Activated CD4-positive, alpha-beta T cell treated with anti-CD3 and anti-CD28 coated beads, Interleukin-2, amount 10 ng/mL, durations not matched to agents 24 days and 14 days (primary cell): ENCODE measurements around the gene SYNE3. TPM values are rescaled to one million over a fixed set of nuclear protein-coding genes. Genes with fewer than 3 reads are reported as not detected.
A peak's percentile ranks its signal among the peaks of the same experiment; 100 is the strongest.

ENCODE experiments used
- DNase-seq: peaks from one replicate; pipeline ENCODE4 v3.0.0; 2022
- H3K27ac Mint-ChIP-seq: one replicate; pipeline ENCODE4 v1.8.0; 2022; ENCODE audit warnings: mild to moderate bottlenecking, mixed read lengths
- H3K27me3 Mint-ChIP-seq: one replicate; pipeline ENCODE4 v1.8.0; 2022; ENCODE audit warnings: mixed read lengths
- H3K36me3 Mint-ChIP-seq: one replicate; pipeline ENCODE4 v1.8.0; 2022; ENCODE audit warnings: low read depth, mild to moderate bottlenecking, mixed read lengths
- H3K4me1 Mint-ChIP-seq: one replicate; pipeline ENCODE4 v1.8.0; 2021; ENCODE audit warnings: mixed read lengths
- H3K4me3 Mint-ChIP-seq: one replicate; pipeline ENCODE4 v1.8.0; 2022; ENCODE audit warnings: mild to moderate bottlenecking, moderate library complexity, mixed read lengths
- H3K9me3 Mint-ChIP-seq: one replicate; pipeline ENCODE4 v1.8.0; 2021; ENCODE audit warnings: mixed read lengths
- intact Hi-C: fragments of 100-400 bp; cut with micrococcal nuclease; formaldehyde crosslinking; loops from one replicate; pipeline ENCODE4 v1.15.1; 2023
- total RNA-seq: library from RNA; stranded (reverse); gene quantifications from 2 replicates; pipeline ENCODE4 v1.2.3, GENCODE V29; 2022

The SYNE3 gene
- total RNA-seq, 1 donor from 2014 or later, result 46.3 TPM

DNA sequence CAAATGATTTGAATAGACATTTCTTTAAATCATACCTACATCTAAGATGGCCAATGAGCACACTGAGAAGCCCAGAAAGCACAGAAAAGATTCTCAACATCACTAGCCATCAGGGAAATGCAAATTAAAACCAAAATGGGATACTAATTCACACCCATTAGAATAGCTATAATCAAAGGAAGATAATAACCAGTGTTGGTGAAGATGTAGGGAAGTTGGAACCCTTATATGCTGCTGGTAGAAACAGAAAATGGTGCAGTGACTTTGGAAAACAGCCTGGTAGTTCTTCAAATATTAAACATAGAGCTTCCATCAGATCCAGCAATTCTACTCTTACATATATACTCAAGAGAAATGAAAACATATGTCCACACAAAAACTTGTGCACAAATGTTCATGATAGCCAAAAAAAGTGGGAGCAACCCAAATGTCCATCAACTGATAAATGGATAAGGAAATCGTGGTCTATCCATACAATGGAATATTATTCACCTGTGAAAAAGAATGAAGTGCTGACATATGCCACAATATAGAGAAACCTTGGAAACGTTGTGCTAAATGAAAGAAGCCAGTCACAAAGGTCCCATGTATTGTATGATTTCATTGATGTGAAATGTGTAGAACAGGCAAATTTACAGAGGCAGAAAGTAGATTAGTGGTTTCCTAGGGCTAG is 24.4 kb downstream of the SYNE3 start:
- Mint-ChIP-seq H3K27ac (no peak overlapping the region), H3K27me3 (no peaks in the 10 kb centered on the region), H3K4me1 (peaks cover 47% of the 10 kb centered on the region), H3K4me3 (no peak overlapping the region), H3K9me3 (peaks cover 5% of the 10 kb centered on the region), H3K36me3 (peaks cover 34% of the 10 kb centered on the region)
- intact Hi-C loops, result loop anchor here (5.0 kb wide), 1 partner anchor 35 kb away; no protein-coding TSS in a partner anchor
- DNase-seq, result no peak

DNA sequence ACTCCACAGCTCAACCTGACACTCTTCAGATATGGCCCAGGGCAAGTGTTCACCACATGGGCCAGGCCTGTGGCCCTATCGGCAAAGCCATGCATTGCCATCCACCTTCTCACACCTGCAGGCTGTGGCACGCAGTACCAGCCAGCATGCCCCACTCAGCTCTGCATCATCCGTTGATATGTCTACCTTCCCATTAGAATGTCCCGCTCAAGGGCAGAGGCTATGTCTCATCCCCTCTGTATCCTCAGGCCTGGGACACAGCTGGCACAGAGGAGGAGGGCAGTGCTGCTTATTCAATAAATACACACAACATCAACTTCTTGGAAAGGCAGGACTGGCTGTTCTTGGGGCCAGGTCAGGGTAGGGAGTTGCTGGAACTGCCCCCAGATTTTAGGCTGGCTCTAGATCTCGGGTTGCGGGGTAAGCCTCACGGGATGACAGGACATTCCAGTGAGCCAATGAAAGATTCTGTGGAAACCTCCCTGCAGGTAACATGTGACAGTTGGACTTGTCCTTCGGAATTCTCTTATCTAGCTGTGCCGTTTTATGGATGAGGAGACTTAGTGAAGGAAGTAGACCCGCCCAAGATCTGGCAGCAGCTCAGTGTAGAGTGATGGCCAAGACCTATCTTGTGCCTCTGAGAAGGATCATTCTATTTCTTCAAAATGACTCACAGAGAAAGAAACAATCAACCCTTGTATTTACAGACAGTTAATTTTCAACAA is 25.6 kb downstream of the SYNE3 start:
- DNase-seq, result no peak
- Mint-ChIP-seq H3K27ac (peak overlapping the region; percentile 69), H3K4me3 (no peak overlapping the region), H3K27me3 (no peaks in the 10 kb centered on the region), H3K36me3 (peaks cover 35% of the 10 kb centered on the region), H3K4me1 (peaks cover 41% of the 10 kb centered on the region), H3K9me3 (peaks cover 5% of the 10 kb centered on the region)
- intact Hi-C loops, result loop anchor here (5.0 kb wide), 1 partner anchor 34 kb away; no protein-coding TSS in a partner anchor

DNA sequence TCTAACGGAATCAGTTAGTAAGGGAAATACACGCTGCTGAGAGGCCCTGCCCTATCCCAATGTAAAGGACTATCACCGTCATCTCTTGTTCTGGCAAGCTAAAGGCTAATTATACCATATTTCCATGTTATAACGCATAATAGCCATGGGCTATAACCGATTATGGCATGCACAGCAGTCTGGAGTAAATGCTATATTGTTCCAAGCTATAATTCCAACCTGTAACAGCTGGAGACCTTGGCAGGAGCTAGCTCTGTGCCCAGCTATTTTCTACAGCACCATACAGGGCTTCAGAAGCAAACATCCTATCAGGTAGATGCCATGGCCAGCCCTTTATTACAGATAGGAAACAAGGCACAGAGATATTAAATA is 26.3 kb downstream of the SYNE3 start:
- Mint-ChIP-seq H3K27ac (no peak overlapping the region), H3K4me3 (no peak overlapping the region), H3K9me3 (peaks cover 5% of the 10 kb centered on the region), H3K27me3 (no peaks in the 10 kb centered on the region), H3K4me1 (peaks cover 39% of the 10 kb centered on the region), H3K36me3 (peaks cover 33% of the 10 kb centered on the region)
- DNase-seq, result no peak
- intact Hi-C loops, result loop anchor here (5.0 kb wide), 1 partner anchor 33 kb away; no protein-coding TSS in a partner anchor

DNA sequence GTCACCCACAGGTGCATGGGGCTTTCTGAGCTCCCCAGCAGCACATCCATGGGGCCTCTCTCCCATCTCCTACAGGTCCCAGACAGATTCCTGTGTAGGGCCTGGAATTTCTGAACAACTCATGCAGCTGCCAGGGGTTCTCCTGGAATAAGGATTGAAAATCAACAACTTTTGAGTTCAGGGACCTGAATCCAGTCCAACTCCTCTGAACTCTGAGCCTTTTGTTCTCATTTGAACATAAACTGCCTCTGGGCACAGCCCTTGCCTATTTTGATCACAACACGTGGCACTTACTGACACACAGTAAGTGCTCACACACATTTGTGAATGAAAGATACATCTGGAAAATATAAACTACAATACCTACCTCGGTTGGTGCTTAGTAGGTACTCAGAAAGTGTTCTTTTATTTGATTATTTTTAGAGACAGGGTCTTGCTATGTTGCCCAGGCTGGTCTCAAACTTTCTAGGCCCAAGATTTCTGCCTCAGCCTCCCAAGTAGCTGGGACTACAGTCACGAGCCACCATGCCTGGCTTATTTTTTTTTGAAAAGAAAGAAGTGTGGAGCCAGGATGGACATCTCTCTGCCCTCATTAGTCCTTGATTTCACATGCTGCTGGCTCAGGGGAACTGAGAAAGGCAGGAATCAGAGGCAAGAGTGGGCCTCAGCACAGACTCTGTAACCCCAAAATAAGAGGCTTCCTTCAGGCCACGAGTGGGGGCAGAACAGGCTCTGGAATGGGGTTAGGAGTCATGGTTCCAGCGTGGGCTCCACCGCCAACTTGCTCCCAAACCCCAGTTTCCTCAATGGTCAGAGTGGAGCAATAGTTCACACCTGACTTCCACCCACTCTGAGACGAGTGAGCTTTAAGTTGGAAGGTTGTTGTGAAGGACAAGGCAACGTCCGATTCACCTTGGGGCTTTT is 27.0 kb downstream of the SYNE3 start:
- H3K4me1 Mint-ChIP-seq, result peaks cover 37% of the 10 kb centered on the region
- intact Hi-C loops, result loop anchor here (5.0 kb wide), 1 partner anchor 32 kb away; no protein-coding TSS in a partner anchor
- H3K27ac Mint-ChIP-seq, result no peak overlapping the region
- no peak overlapping the region for H3K4me3 Mint-ChIP-seq
- H3K9me3 Mint-ChIP-seq, result peaks cover 5% of the 10 kb centered on the region
- peaks cover 34% of the 10 kb centered on the region for H3K36me3 Mint-ChIP-seq
- no peaks in the 10 kb centered on the region for H3K27me3 Mint-ChIP-seq
- DNase-seq, result no peak

DNA sequence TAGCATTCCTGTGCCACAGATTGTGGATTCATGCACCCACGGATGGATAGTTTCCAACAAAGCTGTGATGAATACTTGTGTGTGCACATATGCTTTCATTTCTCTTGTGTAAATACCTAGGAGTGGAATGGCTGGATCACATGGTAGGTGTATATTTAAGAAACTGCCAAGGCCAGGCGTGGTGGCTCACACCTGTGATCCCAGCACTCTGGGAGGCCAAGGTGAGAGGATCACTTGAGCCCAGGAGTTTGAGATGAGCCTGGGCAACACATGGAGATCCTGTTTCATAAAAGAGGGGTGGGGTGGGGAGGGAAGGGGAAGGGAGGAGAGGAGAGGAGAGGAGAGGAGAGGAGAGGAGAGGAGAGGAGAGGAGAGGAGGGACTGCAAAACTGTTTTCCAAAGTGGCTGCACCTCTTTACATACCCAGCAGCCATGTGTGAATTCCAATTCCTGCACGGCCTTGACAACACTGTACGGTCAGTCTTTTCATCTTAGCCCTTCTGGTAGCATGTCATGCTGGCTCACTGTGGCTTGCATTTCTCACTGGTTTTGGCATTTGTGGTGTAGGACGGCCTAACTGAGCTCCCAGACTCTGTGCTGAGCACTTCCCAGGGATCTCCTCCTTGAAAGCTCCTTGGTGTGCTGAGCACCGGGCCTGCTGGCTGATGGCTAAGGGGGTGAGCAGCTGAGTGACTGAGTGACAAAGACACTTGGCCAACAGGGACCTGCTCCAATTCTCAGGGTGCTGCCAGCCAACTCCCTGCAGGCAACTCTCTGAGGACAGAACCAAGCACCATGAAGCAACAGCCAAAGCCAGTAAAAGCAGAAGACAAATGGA is 27.9 kb downstream of the SYNE3 start:
- H3K9me3 Mint-ChIP-seq, result peaks cover 5% of the 10 kb centered on the region
- DNase-seq, result no peak
- H3K27ac Mint-ChIP-seq, result peak overlapping the region; percentile 51
- H3K27me3 Mint-ChIP-seq, result no peaks in the 10 kb centered on the region
- intact Hi-C loops, result no loop called here
- H3K4me1 Mint-ChIP-seq, result peaks cover 36% of the 10 kb centered on the region
- H3K4me3 Mint-ChIP-seq, result no peak overlapping the region
- H3K36me3 Mint-ChIP-seq, result peaks cover 32% of the 10 kb centered on the region

DNA sequence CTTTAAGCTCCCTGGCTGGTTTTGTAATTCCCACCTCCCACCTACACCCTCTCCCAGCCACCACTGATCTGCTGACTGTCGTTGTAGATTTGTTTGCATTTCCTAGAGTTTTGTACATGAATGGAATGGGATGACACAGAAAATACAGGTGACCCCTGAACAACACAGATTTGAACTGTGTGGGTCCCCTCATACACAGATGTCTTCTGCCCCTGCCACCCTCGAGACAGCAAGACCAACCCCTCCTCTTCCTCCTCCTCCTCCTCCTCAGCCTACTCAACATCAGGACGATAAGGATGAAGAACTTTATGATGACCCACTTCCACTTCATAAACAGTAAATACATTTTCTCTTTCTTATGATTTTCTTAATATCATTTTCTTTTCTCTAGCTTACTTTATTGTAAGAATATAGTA is 28.8 kb downstream of the SYNE3 start:
- intact Hi-C loops, result no loop called here
- H3K27ac Mint-ChIP-seq, result peak overlapping the region; percentile 49
- no peaks in the 10 kb centered on the region for H3K27me3 Mint-ChIP-seq
- no peak for DNase-seq
- H3K9me3 Mint-ChIP-seq, result peaks cover 5% of the 10 kb centered on the region
- peaks cover 37% of the 10 kb centered on the region for H3K4me1 Mint-ChIP-seq
- no peak overlapping the region for H3K4me3 Mint-ChIP-seq
- H3K36me3 Mint-ChIP-seq, result peaks cover 32% of the 10 kb centered on the region

DNA sequence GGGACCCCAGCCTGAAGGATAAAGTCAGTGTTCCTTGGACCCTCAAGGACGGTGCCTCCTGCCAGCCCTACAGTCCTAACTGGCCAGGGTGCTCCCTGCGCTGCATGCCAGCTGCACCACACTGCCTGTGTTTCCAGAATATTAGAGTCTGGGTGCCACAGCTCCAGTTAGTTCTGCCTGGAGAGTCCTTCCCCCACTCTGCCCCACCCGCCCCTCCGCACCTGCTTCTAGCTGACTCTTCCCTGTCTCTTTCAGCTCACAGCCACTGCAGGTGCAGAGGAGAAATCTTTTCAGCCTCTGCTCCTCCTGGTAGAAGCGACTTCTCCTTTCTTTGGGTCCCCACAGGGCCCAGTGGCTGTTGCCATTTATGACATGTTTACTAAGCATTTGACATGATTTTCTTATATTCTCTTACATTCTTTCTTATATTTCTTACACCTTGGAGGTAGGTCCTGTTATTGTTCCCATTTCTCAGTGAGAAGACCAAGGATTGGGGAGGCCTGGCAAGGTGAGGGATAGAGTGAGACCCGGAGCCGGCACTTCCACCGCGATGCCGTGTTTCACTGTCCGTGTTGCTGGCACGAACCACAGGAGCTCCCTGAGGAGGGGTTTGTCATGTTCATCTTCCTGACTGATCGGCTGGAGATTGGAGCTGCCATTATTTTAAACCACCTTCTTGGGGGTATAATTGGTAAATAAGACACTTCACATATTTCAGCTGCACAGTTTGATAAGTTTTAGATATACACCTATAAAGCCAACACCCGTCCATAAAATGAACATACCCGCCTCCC is 29.4 kb downstream of the SYNE3 start:
- Mint-ChIP-seq H3K36me3 (peaks cover 27% of the 10 kb centered on the region), H3K4me1 (peaks cover 37% of the 10 kb centered on the region), H3K27me3 (no peaks in the 10 kb centered on the region), H3K27ac (no peak overlapping the region), H3K4me3 (no peak overlapping the region), H3K9me3 (no peaks in the 10 kb centered on the region)
- no peak for DNase-seq
- intact Hi-C loops, result no loop called here

DNA sequence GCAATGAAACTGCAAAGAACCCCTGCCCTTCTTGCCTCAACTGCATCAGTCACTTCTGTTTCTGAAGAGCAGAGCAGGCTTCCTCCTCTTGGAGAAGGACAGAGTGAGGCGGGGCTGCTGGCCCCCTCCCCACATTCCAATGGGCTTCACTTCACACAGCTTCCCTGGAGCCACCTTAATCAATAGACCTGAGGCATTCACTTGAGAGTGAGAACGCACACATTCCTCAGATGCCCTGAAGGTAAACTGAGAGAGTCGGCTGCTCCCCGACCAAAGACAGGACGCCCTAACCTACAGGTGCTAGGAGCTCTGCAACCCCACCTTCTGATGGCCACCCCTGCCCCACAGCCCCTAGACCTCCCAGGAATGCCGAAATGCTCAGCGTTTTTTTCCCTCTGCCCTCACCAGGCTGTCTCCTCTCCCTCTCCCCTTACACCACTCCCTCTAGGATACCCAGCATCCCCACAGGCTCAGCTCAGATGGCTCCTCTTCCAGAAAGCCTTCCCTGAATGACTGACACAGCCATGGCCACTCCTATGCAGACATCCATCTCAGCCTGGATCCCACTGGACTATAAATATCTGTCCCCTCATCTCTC is 31.1 kb downstream of the SYNE3 start:
- peak overlapping the region; percentile 23 for H3K27ac Mint-ChIP-seq
- H3K4me1 Mint-ChIP-seq, result peaks cover 41% of the 10 kb centered on the region
- no peak overlapping the region for H3K4me3 Mint-ChIP-seq
- no peaks in the 10 kb centered on the region for H3K9me3 Mint-ChIP-seq
- DNase-seq, result no peak
- peaks cover 22% of the 10 kb centered on the region for H3K36me3 Mint-ChIP-seq
- intact Hi-C loops, result no loop called here
- H3K27me3 Mint-ChIP-seq, result no peaks in the 10 kb centered on the region

DNA sequence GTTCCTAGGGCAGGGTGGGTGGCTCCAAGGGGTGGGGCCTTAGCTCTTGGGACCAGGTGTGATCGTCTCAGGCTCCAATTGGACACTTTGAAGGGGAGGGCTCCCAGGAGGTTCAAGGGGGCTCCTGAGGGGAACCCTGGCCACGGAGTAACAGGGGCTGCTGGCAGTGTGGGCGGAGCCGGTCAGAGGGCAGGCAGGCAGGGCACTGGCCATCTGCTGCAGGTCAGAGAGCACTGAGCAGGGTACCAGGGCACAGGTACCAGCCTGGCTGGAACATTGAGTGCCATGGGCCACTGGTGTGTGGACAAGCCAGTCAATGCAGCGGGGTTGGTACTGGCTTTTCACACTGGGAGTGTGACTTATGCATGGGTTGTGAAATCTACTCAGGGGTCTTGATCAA is 32.2 kb downstream of the SYNE3 start:
- Mint-ChIP-seq H3K4me3 (no peak overlapping the region), H3K4me1 (peaks cover 47% of the 10 kb centered on the region), H3K36me3 (peaks cover 27% of the 10 kb centered on the region), H3K27me3 (no peaks in the 10 kb centered on the region), H3K9me3 (no peaks in the 10 kb centered on the region), H3K27ac (peak overlapping the region; percentile 5)
- intact Hi-C loops, result no loop called here
- no peak for DNase-seq

DNA sequence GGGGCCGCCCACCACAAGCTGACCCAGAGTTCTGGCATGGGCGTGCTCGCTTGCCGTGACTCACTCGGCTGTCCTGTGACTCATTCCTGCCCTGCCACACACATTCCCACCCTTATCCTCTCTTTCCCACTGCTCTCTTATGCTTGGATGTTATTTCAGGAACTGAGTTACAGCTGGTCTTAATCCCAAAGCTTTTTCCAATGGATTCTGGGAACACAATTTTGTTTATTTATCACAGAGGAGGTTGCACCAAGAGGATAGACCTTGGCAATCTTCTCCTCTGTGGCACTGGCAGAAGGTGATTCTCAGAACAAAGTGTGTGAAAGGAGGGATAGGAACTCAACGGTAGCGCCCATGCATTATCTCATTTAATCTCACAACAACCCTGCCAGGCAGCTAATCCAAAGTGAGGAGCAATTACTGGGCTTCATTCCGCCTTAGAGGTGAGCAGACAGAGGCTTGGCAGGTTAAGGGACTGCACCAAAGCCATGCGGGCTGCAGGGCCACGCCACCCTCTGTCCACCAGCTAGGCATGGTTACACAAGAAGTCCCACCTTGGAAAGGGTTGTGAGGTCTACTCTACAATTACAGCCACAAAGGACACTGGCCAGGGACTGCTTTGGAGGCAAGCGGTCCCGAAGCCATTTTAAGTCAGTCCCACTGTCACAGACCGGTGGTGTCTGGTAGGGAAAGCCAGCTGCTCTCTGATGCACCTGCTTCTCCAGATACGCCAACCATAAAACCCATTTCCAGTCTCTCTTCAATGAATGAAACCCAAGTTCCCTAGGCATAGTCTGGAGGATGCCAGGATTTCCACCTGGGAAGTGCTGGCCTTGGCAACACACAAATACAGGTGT is 32.9 kb downstream of the SYNE3 start:
- Mint-ChIP-seq H3K36me3 (peaks cover 26% of the 10 kb centered on the region), H3K27ac (peak overlapping the region; percentile 5), H3K27me3 (no peaks in the 10 kb centered on the region), H3K4me3 (no peak overlapping the region), H3K4me1 (peaks cover 46% of the 10 kb centered on the region), H3K9me3 (no peaks in the 10 kb centered on the region)
- intact Hi-C loops, result no loop called here
- no peak for DNase-seq

DNA sequence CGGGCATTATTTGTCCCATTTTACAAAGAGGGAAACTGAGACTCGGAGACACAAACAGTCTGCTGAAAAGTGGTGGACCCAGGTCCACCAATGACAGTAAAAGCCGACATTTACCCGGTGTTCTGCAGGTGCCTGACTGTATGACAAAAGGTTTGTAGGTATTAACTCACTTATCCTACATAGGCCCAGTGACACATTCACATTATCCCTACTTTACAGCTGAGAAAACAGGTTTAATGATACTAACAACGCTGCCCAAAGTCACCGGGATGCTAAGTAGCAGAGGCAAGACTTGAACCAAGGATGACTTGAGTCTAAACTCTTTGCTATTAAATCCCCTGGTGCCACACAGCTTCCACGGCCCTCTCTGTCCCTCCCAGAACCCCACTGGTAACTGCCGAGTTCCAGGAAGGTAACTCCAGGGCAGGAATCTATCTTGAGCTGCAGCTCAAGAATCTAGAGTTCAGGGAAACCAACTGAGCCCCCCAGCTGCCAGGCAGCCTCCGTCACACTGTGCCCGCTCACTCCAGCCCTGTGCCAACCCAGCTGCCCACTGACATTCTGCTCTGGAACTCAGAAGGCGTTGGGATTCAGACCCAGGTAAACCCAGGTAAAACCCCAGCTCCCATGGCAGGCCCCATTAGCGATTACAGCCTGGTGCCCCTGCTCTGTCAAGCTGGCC is 33.7 kb downstream of the SYNE3 start:
- peaks cover 48% of the 10 kb centered on the region for H3K4me1 Mint-ChIP-seq

More for the DNA sequence above, 33.7 kb downstream of the SYNE3 start:
- Mint-ChIP-seq H3K36me3 (peaks cover 26% of the 10 kb centered on the region), H3K27ac (no peak overlapping the region), H3K4me3 (no peak overlapping the region), H3K9me3 (no peaks in the 10 kb centered on the region), H3K27me3 (no peaks in the 10 kb centered on the region)
- no peak for DNase-seq
- intact Hi-C loops, result no loop called here
